Measurements from ENCODE around the gene ZSCAN22. TPM values are rescaled to one million over a fixed set of nuclear protein-coding genes. Genes with fewer than 3 reads are reported as not detected.
"Not testable (repeated sequence)": the region's sequence is repeated elsewhere in the genome, so short reads cannot be mapped to it uniquely, and the experiment has no call there.

ZSCAN22 gene
- total RNA-seq, 1 donor from 2014 or later = 6.3 TPM

DNA sequence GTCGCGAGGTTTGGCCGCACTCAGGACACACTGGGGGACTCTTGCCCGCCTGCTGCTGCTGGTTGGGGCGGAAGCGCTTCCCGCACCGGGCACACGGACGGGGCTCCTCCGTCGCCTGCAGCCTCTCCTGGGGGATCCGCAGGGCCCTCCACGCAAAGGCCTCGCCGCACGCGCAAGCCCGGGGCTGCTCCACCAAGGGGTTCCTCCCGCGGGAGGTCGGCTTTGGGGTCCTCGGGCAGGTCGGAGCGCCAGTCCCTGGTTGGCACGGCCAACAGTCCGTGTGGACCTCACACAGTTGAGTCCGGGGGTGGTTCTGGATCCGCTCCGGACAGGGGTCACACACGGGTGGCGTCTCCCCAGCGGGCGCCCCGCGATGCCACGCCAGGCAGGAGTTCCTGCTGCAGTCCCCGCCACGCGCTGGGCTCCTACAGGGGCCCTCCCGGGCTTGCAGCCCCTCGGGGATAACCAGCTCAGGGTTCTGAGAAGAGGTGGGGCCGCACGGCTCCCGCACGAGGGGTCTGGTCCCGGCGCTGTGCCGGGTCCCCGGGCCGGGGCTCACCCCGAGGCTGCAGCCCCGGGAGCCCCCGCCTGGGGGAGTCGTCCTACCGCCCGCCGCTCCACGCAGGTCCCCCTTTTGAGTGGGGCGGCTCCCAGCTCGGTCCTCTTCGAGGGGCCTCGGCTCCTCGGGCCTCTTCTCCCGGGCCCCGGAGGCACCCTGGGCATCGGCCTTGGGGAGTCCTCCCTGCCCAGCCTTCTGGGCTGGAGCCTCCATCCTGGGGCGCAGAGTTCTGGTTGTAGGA, 42.0 kb downstream of the ZSCAN22 start:
- Mint-ChIP-seq H3K4me3 (no peak overlapping the region), H3K27ac (ENCODE audit: unreplicated experiment) (no peak overlapping the region), H3K4me1 (no peaks in the 10 kb centered on the region), H3K27me3 (ENCODE audit: low read depth) (no peaks in the 10 kb centered on the region), H3K9me3 (no peaks in the 10 kb centered on the region), H3K36me3 (ENCODE audit: low read depth) (no peaks in the 10 kb centered on the region)
- DNase-seq (ENCODE audit: low read depth, low spot score) = no peak
- TF ChIP-seq, protein P1, sequence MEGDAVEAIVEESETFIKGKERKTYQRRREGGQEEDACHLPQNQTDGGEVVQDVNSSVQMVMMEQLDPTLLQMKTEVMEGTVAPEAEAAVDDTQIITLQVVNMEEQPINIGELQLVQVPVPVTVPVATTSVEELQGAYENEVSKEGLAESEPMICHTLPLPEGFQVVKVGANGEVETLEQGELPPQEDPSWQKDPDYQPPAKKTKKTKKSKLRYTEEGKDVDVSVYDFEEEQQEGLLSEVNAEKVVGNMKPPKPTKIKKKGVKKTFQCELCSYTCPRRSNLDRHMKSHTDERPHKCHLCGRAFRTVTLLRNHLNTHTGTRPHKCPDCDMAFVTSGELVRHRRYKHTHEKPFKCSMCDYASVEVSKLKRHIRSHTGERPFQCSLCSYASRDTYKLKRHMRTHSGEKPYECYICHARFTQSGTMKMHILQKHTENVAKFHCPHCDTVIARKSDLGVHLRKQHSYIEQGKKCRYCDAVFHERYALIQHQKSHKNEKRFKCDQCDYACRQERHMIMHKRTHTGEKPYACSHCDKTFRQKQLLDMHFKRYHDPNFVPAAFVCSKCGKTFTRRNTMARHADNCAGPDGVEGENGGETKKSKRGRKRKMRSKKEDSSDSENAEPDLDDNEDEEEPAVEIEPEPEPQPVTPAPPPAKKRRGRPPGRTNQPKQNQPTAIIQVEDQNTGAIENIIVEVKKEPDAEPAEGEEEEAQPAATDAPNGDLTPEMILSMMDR (conservative IDR thresholded peaks at IDR 0.05) = no peak

DNA sequence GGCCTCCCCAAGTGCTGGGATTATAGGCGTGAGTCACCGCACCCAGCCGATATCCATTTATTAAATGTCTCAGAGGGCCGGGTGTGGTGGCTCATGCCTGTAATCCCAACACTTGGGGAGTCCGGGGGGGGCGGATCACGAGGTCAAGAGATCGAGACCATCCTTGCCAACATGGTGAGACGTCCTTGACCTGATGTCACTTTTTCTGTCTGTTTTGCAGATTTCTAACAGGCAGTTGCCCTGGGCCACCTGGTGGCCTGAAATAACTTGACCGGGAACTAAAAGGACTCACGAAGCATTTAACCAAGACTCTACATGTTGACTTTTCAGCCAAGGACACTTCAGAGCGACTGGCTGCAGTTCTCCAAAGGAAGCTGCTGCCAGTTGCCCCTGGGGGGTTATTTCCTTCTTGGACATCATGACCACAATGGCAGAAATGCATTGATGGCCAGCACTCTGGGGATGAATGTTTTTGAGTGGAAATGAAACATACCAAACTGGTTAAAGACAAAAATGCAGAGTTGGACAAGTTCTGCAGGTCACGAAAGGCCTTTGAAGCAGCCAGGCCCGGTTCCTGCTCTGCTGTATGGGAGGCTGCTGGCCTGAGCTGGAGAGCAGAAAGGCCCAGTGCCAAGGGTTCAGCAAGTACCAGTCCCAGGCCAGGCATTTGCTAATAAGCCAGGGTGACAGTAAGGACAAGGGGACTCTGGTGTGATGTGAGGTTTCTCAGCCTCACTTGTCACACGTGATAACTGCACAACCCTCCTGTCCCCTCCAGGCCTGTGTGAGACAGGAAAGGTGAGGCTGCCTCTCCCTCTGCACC, 45.7 kb downstream of the ZSCAN22 start:
- TF ChIP-seq, protein P1 (conservative IDR thresholded peaks at IDR 0.05) = peak; percentile 41
- no peaks in the 10 kb centered on the region for H3K27me3 Mint-ChIP-seq (ENCODE audit: low read depth)
- no peak for DNase-seq (ENCODE audit: low read depth, low spot score)
- no peaks in the 10 kb centered on the region for H3K9me3 Mint-ChIP-seq
- H3K4me3 Mint-ChIP-seq = no peak overlapping the region
- no peaks in the 10 kb centered on the region for H3K4me1 Mint-ChIP-seq
- no peak overlapping the region for H3K27ac Mint-ChIP-seq (ENCODE audit: unreplicated experiment)
- H3K36me3 Mint-ChIP-seq (ENCODE audit: low read depth) = no peaks in the 10 kb centered on the region

DNA sequence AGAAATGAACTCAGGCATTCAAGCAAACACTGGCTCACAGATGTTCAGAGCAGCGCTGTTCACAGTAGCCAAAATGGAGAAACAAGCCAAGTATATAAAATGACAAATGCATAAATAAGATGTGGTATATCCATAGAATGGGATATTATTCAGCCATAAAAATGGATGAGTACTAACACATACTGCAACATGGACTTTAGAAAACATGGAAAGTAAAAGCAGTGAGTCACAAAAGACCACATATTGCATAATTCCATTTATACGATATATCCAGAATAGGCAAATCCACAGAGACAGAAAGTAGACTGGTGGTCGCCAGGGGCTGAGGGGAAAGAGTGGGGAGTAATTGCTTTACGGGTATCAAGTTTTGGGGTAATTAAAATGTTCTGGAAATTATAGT, 47.4 kb downstream of the ZSCAN22 start:
- no peak overlapping the region for H3K27ac Mint-ChIP-seq (ENCODE audit: unreplicated experiment)
- no peak for DNase-seq (ENCODE audit: low read depth, low spot score)
- H3K27me3 Mint-ChIP-seq (ENCODE audit: low read depth) = no peaks in the 10 kb centered on the region
- H3K36me3 Mint-ChIP-seq (ENCODE audit: low read depth) = no peaks in the 10 kb centered on the region
- no peaks in the 10 kb centered on the region for H3K4me1 Mint-ChIP-seq
- TF ChIP-seq, protein P1 (conservative IDR thresholded peaks at IDR 0.05) = no peak
- H3K9me3 Mint-ChIP-seq = no peaks in the 10 kb centered on the region
- H3K4me3 Mint-ChIP-seq = peak overlapping the region; percentile 1

DNA sequence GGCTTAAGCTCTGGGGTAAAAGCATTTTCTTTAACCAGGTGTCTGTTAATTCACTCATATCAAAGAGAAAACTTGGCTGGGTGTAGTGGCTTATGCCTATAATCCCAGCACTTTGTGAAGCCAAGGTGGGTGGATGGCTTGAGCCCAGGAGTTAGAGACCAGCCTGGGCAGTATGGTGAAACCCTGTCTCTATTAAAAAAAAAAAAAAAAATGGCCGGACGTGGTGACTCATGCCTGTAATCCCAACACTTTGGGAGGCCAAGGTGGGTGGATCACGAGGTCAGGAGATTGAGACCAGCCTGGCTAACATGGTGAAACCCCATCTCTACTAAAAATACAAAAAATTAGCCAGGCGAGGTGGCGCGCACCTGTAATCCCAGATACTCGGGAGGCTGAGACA, 49.9 kb downstream of the ZSCAN22 start:
- H3K4me3 Mint-ChIP-seq = peak overlapping the region; percentile 31
- not testable (repeated sequence) for H3K27ac Mint-ChIP-seq (ENCODE audit: unreplicated experiment); H3K36me3 Mint-ChIP-seq (ENCODE audit: low read depth); H3K9me3 Mint-ChIP-seq; DNase-seq (ENCODE audit: low read depth, low spot score); H3K27me3 Mint-ChIP-seq (ENCODE audit: low read depth)
- H3K4me1 Mint-ChIP-seq = peaks cover 15% of the 10 kb centered on the region

DNA sequence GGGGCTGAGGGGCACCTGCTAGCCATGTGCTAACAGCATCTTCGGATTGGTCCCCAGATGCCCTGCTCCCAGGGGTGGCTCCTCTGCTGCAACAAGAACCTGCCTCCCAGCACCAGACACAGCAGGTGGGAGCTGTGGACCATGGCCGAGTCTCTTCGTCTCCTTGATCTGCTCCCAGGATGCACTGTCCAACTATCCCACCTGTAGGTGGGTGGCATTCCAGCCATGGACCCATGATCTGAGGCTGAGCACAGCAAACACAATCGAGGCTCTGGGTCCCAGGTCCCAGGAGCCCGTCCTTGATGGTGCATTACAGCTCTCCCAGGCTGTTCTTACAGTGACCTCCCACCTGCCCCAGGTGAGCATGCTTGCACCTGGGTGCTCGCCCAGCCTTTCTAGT, 52.5 kb downstream of the ZSCAN22 start:
- Mint-ChIP-seq H3K27me3 (ENCODE audit: low read depth) (no peaks in the 10 kb centered on the region), H3K4me3 (peak overlapping the region; percentile 89), H3K36me3 (ENCODE audit: low read depth) (no peaks in the 10 kb centered on the region), H3K4me1 (peaks cover 15% of the 10 kb centered on the region), H3K9me3 (no peaks in the 10 kb centered on the region), H3K27ac (ENCODE audit: unreplicated experiment) (no peak overlapping the region)
- no peak for DNase-seq (ENCODE audit: low read depth, low spot score)
- TF ChIP-seq, protein P1 (conservative IDR thresholded peaks at IDR 0.05) = no peak
